Naive thymus-derived CD8-positive, alpha-beta T cell (primary cell): ENCODE results near the gene TIMP4. TPM values are rescaled to one million over a fixed set of nuclear protein-coding genes. Genes with fewer than 3 reads are reported as not detected.

Source experiments
- ATAC-seq, 2 donors: fragments of 150-1000 bp; cut with Tn5 transposase in 1 of 2; sonication (Bioruptor Pico), chemical (Tn5 transposase) in 1 of 2; 1 replicate in 1 of 2; 2 replicates in 1 of 2; pipeline ENCODE4 v1.10.0; 2021; ENCODE audit warnings: mild to moderate bottlenecking in 2 of 2, moderate library complexity in 2 of 2
- POLR2A ChIA-PET: fragments of 350-600 bp; sonication (Branson Sonifier 250); formaldehyde crosslinking; loops from one replicate; lab custom pipeline; 2021; ENCODE audit warnings: antibody characterized with exemption; lab: Charles Lee
- DNase-seq, 10 donors: peaks; one replicate each; pipeline versions ENCODE4 v3.0.0 to v3.0.0-alpha.2; 2020 to 2022
- H3K27ac Mint-ChIP-seq, 10 donors: one replicate each; pipeline ENCODE4 v1.8.0; 2020 to 2022; ENCODE audit warnings: mild to moderate bottlenecking in 10 of 10, mixed read lengths in 10 of 10, moderate library complexity in 4 of 10, inconsistent platforms in 1 of 10
- H3K27me3 Mint-ChIP-seq, 5 donors: one replicate each; pipeline ENCODE4 v1.8.0; 2021 to 2022; ENCODE audit warnings: mixed read lengths in 5 of 5
- H3K36me3 Mint-ChIP-seq, 3 donors: one replicate each; pipeline ENCODE4 v1.8.0; 2020 to 2022; ENCODE audit warnings: mixed read lengths in 3 of 3, mild to moderate bottlenecking in 2 of 3, inconsistent platforms in 1 of 3
- H3K4me1 Mint-ChIP-seq, 4 donors: one replicate each; pipeline ENCODE4 v1.8.0; 2021 to 2022; ENCODE audit warnings: mixed read lengths in 4 of 4
- H3K4me3 Mint-ChIP-seq, 10 donors: one replicate each; pipeline ENCODE4 v1.8.0; 2020 to 2022; ENCODE audit warnings: mild to moderate bottlenecking in 10 of 10, mixed read lengths in 10 of 10, moderate library complexity in 6 of 10, inconsistent platforms in 1 of 10
- H3K9me3 Mint-ChIP-seq, 9 donors: one replicate each; pipeline ENCODE4 v1.8.0; 2020 to 2022; ENCODE audit warnings: mixed read lengths in 9 of 9, mild to moderate bottlenecking in 3 of 9, inconsistent platforms in 1 of 9, moderate library complexity in 1 of 9
- polyA plus RNA-seq, 3 donors: library from polyadenylated mRNA; unstranded; fragments of 300-500 nt; fragmentation: Illumina TruSeq; gene quantifications; one replicate each; pipeline ENCODE4 v1.2.3, GENCODE V29; 2021
- total RNA-seq, 8 experiments: library from RNA in 2 of 8; stranded (reverse) in 2 of 8; gene quantifications; one replicate each; pipeline ENCODE4 v1.2.3 and lab custom pipeline; 2021 to 2026

The TIMP4 gene
- total RNA-seq (not detected), polyA plus RNA-seq (not detected), total RNA-seq (lab: John Stamatoyannopoulos, UW) (0 to 0.08 (median 0) reads per million in 6 experiments)

DNA sequence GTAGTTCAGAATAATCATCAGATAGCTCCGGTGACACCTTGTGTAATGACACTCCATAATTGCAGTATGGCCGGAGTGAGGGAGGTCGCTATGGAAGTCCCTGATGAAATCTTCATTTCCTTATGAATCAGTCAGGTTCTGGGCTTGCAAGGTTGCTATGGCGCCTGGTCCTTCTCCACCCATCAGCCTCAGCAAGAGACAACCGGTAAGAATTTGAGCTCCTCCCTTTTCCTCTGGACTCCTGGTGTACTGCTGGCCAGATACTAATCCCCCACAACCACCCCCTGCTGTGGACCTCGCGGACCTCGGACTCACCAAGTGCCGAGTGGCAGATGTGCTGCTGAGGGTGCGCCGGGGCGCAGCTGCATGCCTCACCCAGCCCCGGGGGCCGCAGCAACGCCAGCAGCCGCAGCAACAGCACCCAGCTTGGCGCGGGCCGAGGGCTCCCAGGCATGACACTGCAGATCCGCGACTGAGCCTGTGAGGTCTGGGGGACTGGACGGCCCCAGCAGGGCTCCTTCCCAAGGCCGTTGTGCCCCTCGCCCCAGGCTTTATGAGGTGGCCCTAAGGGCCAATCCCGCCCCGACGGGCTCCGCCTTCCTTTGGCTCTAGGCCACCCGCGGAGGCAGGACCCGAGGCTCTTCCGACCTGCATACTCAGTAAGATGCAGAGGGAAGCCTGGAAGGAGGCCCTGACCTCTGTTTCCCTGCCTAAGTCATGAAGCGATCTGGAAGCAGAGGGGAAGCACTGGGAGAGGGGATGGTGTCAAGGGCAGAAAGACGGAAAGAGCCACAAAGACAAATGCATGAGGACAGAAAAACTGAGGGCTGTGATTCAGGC lies at the start of gene TIMP4:
TIMP4 (minus strand) TSS at position 526 of the 840 bp plus-strand sequence; CDS start at position 454, 72 bp downstream.
- ATAC-seq, result no peak
- Mint-ChIP-seq H3K4me3 (peak within 1 kb of the TSS in 3 of 10 donors; percentile 30 to 58 (median 54)), H3K27ac (peak within 1 kb of the TSS in 3 of 10 donors; percentile 22 to 61 (median 54)), H3K27me3 (peaks cover 11 to 28% (median 18%) of the 10 kb centered on the region in 5 donors), H3K4me1 (peaks cover 4 to 10% (median 6%) of the 10 kb centered on the region in 4 donors), H3K9me3 (no peaks in the 10 kb centered on the region), H3K36me3 (no peaks in the 10 kb centered on the region)
- DNase-seq, result no peak
- POLR2A ChIA-PET, result no interaction called here

DNA sequence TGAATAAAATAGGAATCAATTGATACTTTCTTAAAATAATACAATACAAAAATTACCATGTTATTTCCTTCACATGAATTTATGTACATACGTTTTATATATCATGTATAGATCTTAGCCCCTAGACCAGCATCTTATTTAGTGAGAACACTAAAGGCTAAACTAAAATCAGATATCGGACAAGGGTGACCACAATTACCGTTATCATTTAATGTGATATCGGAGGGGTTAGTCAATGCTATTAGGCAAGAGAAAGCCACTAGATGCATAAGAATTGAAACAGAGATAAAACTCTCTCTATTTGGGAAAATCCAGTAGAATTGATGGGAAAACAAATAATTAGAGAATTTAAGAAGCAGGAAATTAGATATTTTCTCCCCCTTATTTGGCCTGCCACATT lies 46.5 kb upstream of the TIMP4 start:
- Mint-ChIP-seq H3K36me3 (no peaks in the 10 kb centered on the region), H3K9me3 (peaks cover 0 to 5% (median 0%) of the 10 kb centered on the region in 9 donors), H3K27me3 (peaks cover 0 to 4% (median 0%) of the 10 kb centered on the region in 5 donors), H3K27ac (no peak overlapping the region), H3K4me1 (no peaks in the 10 kb centered on the region), H3K4me3 (no peak overlapping the region)
- ATAC-seq (no peak), DNase-seq (no peak)
- POLR2A ChIA-PET, result no interaction called here

DNA sequence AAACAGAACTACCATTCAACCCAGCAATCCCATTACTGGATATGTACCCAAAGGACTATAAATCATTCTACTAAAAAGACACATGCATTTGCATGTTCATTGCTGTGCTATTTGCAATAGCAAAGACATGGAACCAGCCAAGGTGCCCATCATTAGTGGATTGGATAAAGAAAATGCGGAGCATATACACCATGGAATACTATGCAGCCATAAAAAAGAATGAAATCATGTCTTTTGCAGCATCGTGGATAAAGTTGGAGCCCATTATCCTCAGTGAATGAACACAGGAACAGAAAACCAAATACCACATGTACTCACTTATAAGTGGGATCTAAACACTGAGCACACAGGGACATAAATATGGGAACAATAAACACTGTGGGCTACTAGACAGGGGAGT lies 43.1 kb upstream of the TIMP4 start:
- POLR2A ChIA-PET, result no interaction called here
- H3K4me1 Mint-ChIP-seq, result no peaks in the 10 kb centered on the region
- ATAC-seq, result no peak

DNA sequence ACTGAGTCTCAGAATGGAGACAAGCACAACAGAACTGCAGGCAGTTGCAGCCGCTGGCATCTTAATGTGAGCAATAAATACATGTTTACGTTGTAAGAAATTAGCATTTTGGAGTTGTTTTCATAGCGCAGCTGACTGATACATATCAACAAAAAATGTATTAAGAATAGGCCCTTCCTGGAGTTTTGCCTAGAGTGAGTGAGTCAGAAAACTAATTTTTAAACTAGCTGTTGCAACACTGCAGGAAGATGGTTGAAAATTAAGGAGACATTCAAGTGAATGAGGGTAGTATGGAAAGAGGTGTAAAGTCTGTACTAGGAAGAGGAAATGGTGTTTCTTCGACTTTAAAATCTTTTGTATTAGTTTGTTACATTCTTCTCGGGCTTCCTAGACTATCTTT lies 39.6 kb upstream of the TIMP4 start:
- H3K9me3 Mint-ChIP-seq, result peaks cover 0 to 3% (median 0%) of the 10 kb centered on the region in 9 donors
- no peak overlapping the region for H3K4me3 Mint-ChIP-seq
- no peak overlapping the region for H3K27ac Mint-ChIP-seq
- no peaks in the 10 kb centered on the region for H3K36me3 Mint-ChIP-seq
- H3K27me3 Mint-ChIP-seq, result peaks cover 0 to 5% (median 0%) of the 10 kb centered on the region in 5 donors
- peaks cover 0 to 3% (median 0%) of the 10 kb centered on the region in 4 donors for H3K4me1 Mint-ChIP-seq
- ATAC-seq (no peak), DNase-seq (no peak)
- POLR2A ChIA-PET, result no interaction called here

More for the DNA sequence above, 43.1 kb upstream of the TIMP4 start:
- Mint-ChIP-seq H3K27me3 (peaks cover 0 to 5% (median 0%) of the 10 kb centered on the region in 5 donors), H3K9me3 (peaks cover 0 to 3% (median 0%) of the 10 kb centered on the region in 9 donors), H3K27ac (no peak overlapping the region), H3K4me3 (no peak overlapping the region), H3K36me3 (no peaks in the 10 kb centered on the region)
- no peak for DNase-seq

DNA sequence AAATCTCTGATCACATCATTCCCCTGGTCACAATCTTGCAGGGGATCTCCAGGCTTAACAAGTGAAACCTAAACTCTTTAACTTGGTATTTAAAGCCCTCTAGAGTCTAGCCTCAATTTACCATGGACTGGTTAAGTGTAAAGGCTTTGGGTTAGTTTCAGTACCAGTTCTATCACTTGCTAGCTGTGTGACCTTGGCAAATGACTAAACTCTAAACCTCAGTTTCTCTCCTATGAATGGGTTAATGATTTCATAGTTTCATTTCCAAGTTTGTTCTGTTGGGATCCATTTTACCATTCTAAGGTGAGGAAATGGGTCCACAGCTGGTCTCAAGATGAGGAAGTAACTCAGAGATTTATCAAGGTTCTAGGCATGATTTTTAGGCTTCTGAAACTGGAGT lies 38.8 kb upstream of the TIMP4 start:
- Mint-ChIP-seq H3K4me3 (no peak overlapping the region), H3K9me3 (peaks cover 0 to 3% (median 0%) of the 10 kb centered on the region in 9 donors), H3K4me1 (peaks cover 0 to 3% (median 0%) of the 10 kb centered on the region in 4 donors), H3K36me3 (no peaks in the 10 kb centered on the region), H3K27me3 (peaks cover 0 to 5% (median 0%) of the 10 kb centered on the region in 5 donors), H3K27ac (no peak overlapping the region)
- no peak for ATAC-seq
- DNase-seq, result no peak
- POLR2A ChIA-PET, result no interaction called here

DNA sequence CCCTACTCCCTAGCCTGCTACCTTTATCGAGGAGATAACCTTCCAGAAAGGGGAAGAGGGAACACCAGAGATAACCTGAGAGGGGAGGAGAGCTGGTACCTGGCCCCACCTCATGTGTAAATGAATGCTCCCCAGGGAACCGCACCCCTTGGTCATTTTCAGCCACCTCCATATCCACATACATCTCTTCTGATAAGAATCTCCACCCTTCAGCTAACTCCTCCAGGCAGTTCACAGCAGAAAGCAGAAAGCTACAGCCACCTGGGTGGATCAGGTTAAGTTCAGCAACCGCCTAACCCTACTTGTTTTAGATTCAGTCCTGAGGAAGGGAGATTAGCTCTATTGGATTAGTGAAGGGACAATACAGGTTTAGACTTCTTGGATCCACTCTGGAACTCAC lies 38.0 kb upstream of the TIMP4 start:
- POLR2A ChIA-PET, result no interaction called here
- Mint-ChIP-seq H3K27ac (no peak overlapping the region), H3K4me1 (peaks cover 0 to 3% (median under 1%) of the 10 kb centered on the region in 4 donors), H3K4me3 (no peak overlapping the region), H3K36me3 (no peaks in the 10 kb centered on the region), H3K9me3 (peaks cover 0 to 3% (median 0%) of the 10 kb centered on the region in 9 donors), H3K27me3 (peaks cover 0 to 5% (median 0%) of the 10 kb centered on the region in 5 donors)
- DNase-seq, result no peak
- ATAC-seq, result no peak

DNA sequence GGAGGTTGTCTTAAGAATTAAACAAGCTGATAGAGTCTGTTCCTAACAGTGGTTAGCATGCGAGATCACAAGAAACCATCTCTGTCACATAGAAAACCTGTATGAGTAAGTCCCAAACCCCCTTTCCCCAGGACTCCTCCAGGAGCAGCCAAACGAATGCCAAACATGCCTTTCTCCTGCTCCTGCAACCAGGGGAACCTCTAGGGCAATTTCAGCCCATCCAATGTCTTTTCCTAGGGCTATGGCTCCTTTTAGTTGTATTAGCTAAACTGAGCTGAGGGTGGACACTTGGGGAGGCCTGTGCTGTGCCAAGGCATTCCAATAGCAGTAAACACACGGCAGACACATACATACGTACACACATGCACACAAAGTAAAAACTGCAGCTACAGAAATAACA lies 36.5 kb upstream of the TIMP4 start:
- Mint-ChIP-seq H3K4me1 (peaks cover 0 to 3% (median under 1%) of the 10 kb centered on the region in 4 donors), H3K27me3 (peaks cover 0 to 9% (median 0%) of the 10 kb centered on the region in 5 donors)
- no peak for ATAC-seq

DNA sequence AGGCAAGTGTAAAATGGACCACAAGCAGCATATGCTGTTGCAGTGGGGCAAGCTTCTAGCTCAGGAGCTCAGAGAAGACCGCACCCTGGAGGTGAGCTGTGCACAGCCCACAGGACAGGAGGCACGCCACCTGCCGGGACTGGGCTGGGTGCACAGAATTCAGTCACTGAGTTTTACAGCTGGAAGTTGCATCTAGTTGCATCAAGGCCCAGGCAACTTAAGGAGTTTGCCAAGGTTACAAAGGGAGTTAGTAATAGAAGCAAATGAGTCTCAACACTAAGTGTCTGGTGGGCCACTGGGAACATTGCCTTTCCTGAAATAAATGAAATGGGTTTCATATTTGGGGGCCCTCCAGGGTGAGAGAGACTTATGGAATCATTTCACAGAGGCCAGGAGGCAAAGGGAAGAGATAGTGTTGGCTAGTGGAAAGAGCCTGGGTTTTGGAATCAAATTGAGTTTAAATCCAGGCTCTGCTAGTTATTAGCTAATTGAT lies 36.0 kb upstream of the TIMP4 start:
- Mint-ChIP-seq H3K4me3 (no peak overlapping the region), H3K36me3 (no peaks in the 10 kb centered on the region), H3K27me3 (peaks cover 0 to 9% (median 0%) of the 10 kb centered on the region in 5 donors), H3K4me1 (peaks cover 0 to 3% (median under 1%) of the 10 kb centered on the region in 4 donors), H3K27ac (no peak overlapping the region), H3K9me3 (no peaks in the 10 kb centered on the region)
- ATAC-seq (no peak), DNase-seq (no peak)
- POLR2A ChIA-PET, result no interaction called here

More for the DNA sequence above, 36.5 kb upstream of the TIMP4 start:
- DNase-seq, result no peak
- POLR2A ChIA-PET, result no interaction called here
- no peaks in the 10 kb centered on the region for H3K9me3 Mint-ChIP-seq
- no peaks in the 10 kb centered on the region for H3K36me3 Mint-ChIP-seq
- H3K4me3 Mint-ChIP-seq, result no peak overlapping the region
- no peak overlapping the region for H3K27ac Mint-ChIP-seq

DNA sequence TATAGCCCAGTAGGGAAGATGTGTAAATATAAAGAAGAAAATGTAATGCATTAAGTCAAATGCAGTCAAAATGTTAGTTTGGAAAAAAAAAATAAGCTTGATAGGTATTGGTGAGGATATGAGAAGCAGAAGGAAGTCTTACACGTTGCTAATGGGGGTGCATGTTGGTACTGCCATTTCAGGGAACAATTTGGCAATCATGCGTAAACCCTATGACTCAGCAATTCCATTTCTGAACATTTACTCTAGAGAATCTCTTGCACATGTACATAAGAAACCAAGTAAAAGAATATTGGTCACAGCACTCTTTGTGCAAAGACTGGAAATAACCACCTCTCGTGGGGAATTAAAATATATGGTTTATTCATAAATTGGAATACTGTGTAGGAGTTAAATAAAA lies 35.5 kb upstream of the TIMP4 start:
- POLR2A ChIA-PET, result no interaction called here
- Mint-ChIP-seq H3K27ac (no peak overlapping the region), H3K4me3 (no peak overlapping the region), H3K4me1 (peaks cover 0 to 5% (median under 1%) of the 10 kb centered on the region in 4 donors), H3K9me3 (no peaks in the 10 kb centered on the region), H3K36me3 (no peaks in the 10 kb centered on the region), H3K27me3 (peaks cover 0 to 6% (median 0%) of the 10 kb centered on the region in 5 donors)
- ATAC-seq (no peak), DNase-seq (no peak)

DNA sequence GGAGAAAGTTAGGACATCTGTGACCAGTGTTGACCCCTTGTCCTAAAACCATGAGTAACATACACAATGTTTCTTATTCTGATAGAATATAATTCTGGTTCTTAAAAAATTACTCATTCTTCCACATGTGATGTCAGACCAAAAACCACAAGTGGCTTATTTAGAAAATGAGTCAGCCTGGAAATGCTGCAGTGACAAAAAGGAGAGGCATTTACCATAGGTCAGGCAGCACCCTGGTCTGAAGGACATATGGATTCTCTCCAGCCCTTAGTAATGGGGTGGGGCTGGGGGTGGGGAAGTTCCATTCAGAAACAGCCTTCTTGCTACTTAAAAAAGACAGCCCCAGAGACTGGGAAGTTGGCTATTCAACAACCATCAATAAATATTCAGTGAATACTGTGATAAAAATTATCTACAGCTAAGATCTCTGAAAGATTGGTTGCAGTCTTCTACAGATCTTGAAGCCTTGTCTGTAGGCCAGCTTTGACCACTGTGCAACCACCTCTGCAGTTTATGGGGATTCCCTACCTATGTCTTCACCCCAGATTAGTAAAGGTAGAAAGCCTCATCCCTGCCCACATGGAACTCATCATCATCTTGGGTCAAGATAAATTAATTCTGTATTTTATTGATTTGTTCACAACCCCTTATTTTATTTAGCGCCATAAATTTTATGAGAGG lies 34.9 kb upstream of the TIMP4 start:
- peaks cover 0 to 5% (median under 1%) of the 10 kb centered on the region in 4 donors for H3K4me1 Mint-ChIP-seq
- no peaks in the 10 kb centered on the region for H3K9me3 Mint-ChIP-seq
- peaks cover 0 to 4% (median 0%) of the 10 kb centered on the region in 5 donors for H3K27me3 Mint-ChIP-seq
- DNase-seq (no peak), ATAC-seq (no peak)
- H3K36me3 Mint-ChIP-seq, result no peaks in the 10 kb centered on the region
- POLR2A ChIA-PET, result no interaction called here
- no peak overlapping the region for H3K27ac Mint-ChIP-seq
- no peak overlapping the region for H3K4me3 Mint-ChIP-seq

DNA sequence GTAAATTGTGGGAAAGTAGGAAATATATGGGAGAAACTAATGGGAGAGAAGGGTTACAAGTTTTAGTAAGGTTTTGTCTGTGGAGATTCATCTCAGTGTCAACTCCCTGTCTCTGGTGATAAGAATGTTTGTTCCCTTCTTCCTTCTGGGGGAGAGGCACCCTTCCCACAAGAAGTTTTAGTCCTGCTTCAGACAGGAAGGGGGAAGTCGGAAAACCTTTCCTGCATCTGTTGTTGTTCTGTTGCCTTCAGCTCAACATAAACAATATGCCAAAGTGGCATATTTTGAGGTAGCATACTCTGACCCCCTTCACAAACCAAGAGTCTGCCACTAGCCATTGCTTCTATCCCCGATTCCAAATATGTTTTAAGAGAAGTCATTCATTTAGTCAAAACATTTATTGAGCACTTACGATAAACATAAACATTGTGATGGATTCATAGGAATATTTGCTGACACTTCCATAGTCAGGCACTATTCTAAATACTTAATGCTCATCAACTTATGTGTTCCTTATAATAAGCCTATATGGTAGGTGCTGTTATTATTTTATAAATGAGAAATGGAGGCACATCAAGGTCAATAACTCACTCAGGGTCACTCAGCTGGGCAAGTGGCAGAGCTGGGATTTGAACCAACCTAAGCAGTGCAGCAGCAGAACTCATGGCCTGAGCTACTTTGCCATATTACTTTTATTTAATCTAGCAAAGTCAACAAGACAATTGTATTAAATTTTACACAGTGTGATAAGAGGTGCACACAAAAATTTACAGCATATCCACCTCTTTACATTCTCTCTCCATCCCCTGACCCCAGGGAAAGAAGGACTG lies 34.2 kb upstream of the TIMP4 start:
- peaks cover 0 to 4% (median 0%) of the 10 kb centered on the region in 5 donors for H3K27me3 Mint-ChIP-seq
- no peak overlapping the region for H3K4me3 Mint-ChIP-seq
- POLR2A ChIA-PET, result no interaction called here
- ATAC-seq (no peak), DNase-seq (no peak)
- H3K27ac Mint-ChIP-seq, result no peak overlapping the region
- no peaks in the 10 kb centered on the region for H3K36me3 Mint-ChIP-seq
- H3K9me3 Mint-ChIP-seq, result no peaks in the 10 kb centered on the region
- H3K4me1 Mint-ChIP-seq, result peaks cover 2 to 11% (median 4%) of the 10 kb centered on the region in 4 donors

DNA sequence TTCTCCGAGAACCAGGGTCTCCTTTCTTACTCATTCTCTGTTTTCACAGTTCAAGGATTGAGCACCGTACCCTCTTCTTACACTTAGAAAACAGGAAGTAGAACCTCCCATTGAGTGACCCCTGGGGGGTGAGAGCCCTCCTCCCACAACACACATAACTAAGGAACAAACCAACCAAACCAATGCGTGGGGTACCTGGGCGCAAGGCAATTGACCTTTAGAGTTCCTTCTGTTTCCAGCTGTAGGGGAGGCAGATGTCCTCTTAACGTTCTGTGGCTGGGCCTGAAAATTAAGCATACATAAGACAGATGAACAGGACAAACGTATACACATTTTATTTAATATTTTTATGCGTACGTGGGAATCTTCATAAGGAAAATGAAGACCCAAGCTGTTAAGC lies 33.5 kb upstream of the TIMP4 start:
- Mint-ChIP-seq H3K4me3 (no peak overlapping the region), H3K4me1 (peaks cover 6 to 18% (median 10%) of the 10 kb centered on the region in 4 donors), H3K27me3 (peaks cover 0 to 4% (median 0%) of the 10 kb centered on the region in 5 donors), H3K27ac (no peak overlapping the region), H3K9me3 (no peaks in the 10 kb centered on the region), H3K36me3 (no peaks in the 10 kb centered on the region)
- POLR2A ChIA-PET, result no interaction called here
- DNase-seq (no peak), ATAC-seq (no peak)
